NCI-H1105 treated with DMSO at 0.1 percent for 48 hours (cell line): Measurements from ENCODE around the gene COPS9.

Source experiments
- DNase-seq: peaks from one replicate; lab custom pipeline; 2025; lab: John Stamatoyannopoulos, UW

Gene COPS9

DNA sequence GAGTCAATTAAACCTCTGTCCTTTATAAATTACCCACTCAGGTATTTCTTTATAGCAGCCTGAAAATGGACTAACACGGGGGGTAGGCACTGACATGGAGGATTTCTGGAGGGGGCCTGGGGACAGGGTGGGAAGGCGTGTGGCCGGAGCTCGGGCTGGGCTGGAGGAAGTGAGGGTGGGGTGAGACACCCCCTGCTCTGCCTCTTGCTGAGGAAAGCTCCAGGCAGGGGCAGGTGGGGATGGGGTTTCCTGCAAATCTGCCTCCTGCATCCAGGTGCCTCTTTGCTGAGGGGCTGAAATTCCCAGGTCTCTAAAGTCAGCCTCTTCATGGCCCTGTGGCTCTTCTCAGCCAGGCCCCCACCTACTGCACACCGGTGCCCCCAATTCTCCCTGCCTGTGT is 30.1 kb upstream of the COPS9 start:
- no peak for DNase-seq

GRCh38 chr2:240165661-240166060 is 29.6 kb upstream of the COPS9 start:
- DNase-seq, result no peak

DNA sequence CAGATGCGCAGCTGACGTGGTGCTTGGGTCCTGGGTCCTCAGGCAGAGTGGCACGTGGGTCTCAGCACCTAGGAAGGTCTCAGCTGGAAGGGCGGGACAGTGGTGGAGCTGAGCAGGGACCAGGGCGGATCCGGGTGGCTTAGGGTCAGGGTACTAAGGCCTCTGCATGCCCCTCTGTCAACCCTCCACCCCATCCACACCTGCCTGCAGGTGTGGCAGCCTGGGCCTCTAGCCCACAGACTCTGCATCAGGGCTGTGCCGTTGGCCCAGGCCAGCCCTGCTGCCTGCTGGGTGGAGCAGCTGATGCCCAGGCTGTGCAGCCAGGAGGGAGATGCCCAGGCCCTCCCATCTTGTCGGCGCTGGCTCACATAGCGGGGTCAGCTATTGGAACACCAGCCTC is 28.9 kb upstream of the COPS9 start:
- no peak for DNase-seq

DNA sequence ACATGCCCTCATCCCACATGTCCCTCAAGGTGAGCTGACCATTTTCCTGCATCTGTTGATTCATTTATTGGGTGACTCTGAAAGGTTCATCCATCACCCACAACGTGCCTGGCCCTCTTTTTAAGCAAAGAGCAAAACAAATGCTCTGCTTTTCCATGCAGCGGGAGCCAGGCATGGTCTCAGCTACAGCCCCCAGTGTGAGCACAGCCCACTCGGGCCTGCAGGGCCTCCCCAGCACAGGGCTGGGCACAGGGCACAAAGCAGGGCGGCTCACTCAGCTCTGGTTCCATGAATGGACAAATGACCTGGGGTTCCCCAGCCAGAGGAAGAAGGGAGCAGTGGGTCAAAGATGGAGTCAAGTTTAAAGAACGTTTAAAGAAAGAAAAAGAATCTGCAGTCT is 28.5 kb upstream of the COPS9 start:
- no peak for DNase-seq

DNA sequence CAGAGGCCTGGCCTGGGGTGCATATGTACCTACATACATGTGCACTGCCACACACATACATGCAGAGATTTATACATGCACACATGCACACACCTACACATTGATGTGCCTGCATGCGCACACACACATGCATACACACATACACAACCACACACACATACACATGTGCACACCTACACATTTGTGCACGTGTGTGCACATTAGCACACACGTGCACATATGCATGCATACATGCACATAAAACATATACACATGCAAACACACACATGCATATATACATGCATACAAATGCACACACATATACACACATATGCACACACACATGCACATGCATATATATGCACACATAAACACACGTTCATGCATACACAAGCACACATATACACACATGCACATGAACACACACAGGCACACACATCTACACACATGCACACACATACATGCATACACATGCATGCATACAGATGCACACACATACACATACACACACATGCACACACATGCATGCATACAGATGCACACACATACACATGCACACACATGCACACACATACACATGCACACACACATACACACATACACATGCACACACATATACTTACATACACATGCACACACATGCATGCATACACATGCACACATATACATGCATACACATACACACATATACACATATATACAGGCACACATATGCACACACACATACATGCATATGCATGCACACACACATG is 27.9 kb upstream of the COPS9 start:
- no peak for DNase-seq

- DNase-seq, result no peak
These were observed 27.0 kb upstream of the COPS9 start for GRCh38 chr2:240162939-240163714.

DNA sequence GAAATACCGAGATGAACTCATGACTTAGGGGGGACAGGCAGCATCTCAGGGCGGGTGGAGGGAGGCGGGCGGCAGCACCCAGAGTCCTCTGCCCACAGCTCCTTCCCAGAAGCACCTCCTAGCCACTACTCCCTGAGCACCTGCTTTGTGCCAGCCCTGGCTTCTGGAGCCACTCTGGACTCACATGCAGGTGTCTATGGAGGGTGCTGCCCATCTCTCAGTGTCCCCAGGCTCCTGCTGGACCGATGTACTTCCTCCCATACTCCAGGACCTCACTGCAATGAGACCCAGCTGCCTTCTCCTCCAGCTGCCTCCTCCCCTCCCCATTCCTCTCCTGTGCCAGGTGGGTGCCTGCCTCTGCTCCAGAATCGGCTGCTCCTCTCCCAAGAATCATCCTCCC is 26.4 kb upstream of the COPS9 start:
- no peak for DNase-seq

GRCh38 chr2:240162032-240162431 is 25.9 kb upstream of the COPS9 start:
- DNase-seq, result no peak

- DNase-seq, result no peak
These were observed 25.1 kb upstream of the COPS9 start for GRCh38 chr2:240161087-240161750.

- DNase-seq, result no peak
These were observed 24.4 kb upstream of the COPS9 start for GRCh38 chr2:240160291-240161086.

GRCh38 chr2:240159251-240159839 is 23.2 kb upstream of the COPS9 start:
- no peak for DNase-seq

GRCh38 chr2:240157147-240157470 is 21.0 kb upstream of the COPS9 start:
- DNase-seq, result no peak

- no peak for DNase-seq
These were observed 20.5 kb upstream of the COPS9 start for GRCh38 chr2:240156435-240157146.

- DNase-seq, result no peak
These were observed 19.8 kb upstream of the COPS9 start for GRCh38 chr2:240155745-240156390.

DNA sequence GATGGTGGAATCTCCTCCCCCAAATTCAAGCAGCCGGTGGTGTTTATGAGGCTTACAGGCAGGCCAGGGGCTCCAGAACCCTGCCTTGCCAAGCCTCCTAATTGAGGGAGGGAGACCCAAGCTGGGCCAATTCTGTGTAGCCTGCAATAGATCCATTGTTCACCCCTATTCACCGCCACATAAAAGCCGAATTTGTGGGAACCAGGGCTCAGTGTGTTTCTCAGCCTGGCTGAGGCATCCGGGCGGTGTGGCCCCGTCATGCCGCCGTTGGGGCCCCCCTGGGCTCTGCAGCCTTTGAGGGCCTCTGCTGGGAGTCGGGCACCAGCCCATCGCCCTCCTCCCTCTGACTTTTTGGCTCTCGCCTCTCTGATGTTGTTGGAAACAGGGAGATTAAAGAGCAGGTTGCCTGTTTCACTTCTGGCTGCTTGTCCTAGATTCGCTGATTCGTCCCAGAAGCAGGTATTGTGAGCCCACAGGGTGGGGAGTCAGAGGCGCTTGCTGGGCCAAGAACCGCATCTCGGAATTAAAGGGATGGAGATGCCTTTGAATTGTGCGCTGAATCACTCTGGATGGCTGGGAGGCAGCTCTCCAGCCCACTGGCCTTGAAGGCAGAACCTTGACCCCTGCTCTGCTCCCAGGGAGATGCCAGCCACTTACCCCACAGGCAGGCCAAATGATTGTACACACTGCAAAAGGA is 19.1 kb upstream of the COPS9 start:
- no peak for DNase-seq

- no peak for DNase-seq
These were observed 18.5 kb upstream of the COPS9 start for GRCh38 chr2:240154606-240155005.

DNA sequence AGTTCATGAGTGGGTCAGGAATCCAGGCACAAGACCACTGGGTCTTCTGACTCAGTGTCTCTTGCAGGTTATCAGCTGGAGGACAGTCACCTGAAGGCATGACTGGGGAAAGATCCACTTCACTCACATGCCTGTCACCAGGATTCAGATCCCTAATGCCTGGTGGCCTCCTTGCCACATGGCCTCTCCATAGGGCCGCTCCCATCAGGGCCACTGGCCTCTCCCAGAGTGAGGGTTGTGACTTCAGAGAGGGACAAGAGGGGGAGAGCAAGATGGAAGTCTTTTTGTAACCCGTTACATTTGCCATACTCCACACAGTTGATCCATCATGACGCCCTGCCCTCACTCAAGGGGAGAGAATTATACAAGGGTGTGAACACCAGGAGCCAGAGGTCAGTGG is 17.3 kb upstream of the COPS9 start:
- no peak for DNase-seq

GRCh38 chr2:240151477-240152031 is 15.4 kb upstream of the COPS9 start:
- no peak for DNase-seq

GRCh38 chr2:240149943-240150784 is 14.1 kb upstream of the COPS9 start:
- peak; percentile 15 for DNase-seq
